CD4-positive, alpha-beta T cell (primary cell): Measurements from ENCODE around the gene PDE10A. TPM values are rescaled to one million over a fixed set of nuclear protein-coding genes. Genes with fewer than 3 reads are reported as not detected.

Experiments
- ATAC-seq: fragments of 200-7000 bp; cut with Tn5 transposase; one replicate; pipeline ENCODE4 v1.10.0; 2022; ENCODE audit warnings: mild to moderate bottlenecking; ENCODE audit not compliant: poor library complexity
- CTCF ChIA-PET: fragments of 350-600 bp; sonication (Branson Sonifier 250); formaldehyde crosslinking; loops from one replicate; lab custom pipeline; 2021; ENCODE audit warnings: antibody characterized with exemption, inconsistent platforms; lab: Charles Lee
- POLR2A ChIA-PET: fragments of 350-600 bp; sonication (Branson Sonifier 250); formaldehyde crosslinking; loops from one replicate; lab custom pipeline; 2021; ENCODE audit warnings: antibody characterized with exemption, inconsistent platforms; lab: Charles Lee
- DNase-seq, 14 experiments: peaks; one replicate each; pipeline ENCODE4 v3.0.0-alpha.2; 2013 to 2020; ENCODE audit warnings: mixed read lengths in 2 of 14
- H3K27ac ChIP-seq, 2 donors: one replicate each; pipeline versions ENCODE4 v1.5.1 to v1.7.0; 2013; ENCODE audit warnings: low read length in 2 of 2, low read depth in 1 of 2, mild to moderate bottlenecking in 1 of 2
- H3K27me3 ChIP-seq, 2 experiments: 1 replicate in 1 of 2; 2 replicates in 1 of 2; pipeline versions ENCODE4 v1.6.1 to v1.7.0; 2013; ENCODE audit warnings: low read length in 2 of 2, control low read depth in 1 of 2, mild to moderate bottlenecking in 1 of 2, moderate library complexity in 1 of 2; ENCODE audit not compliant: insufficient read depth in 2 of 2, control insufficient read depth in 1 of 2
- H3K36me3 ChIP-seq: one replicate; pipeline ENCODE4 v1.6.1; 2013; ENCODE audit warnings: low read length, control low read depth; ENCODE audit not compliant: insufficient read depth
- H3K4me1 ChIP-seq: one replicate; pipeline ENCODE4 v1.6.1; 2013; ENCODE audit warnings: low read length, control low read depth; ENCODE audit not compliant: insufficient read depth
- H3K4me3 ChIP-seq: one replicate; pipeline ENCODE4 v1.5.1; 2013; ENCODE audit warnings: mild to moderate bottlenecking, low read length, moderate library complexity
- H3K9me3 ChIP-seq, 2 experiments: 1 replicate in 1 of 2; 2 replicates in 1 of 2; pipeline versions ENCODE4 v1.6.1 to v1.7.0; 2013; ENCODE audit warnings: low read length in 2 of 2, mild to moderate bottlenecking in 2 of 2, control low read depth in 1 of 2, moderate library complexity in 1 of 2; ENCODE audit not compliant: control insufficient read depth in 1 of 2, insufficient read depth in 1 of 2
- H3K27ac Mint-ChIP-seq: one replicate; pipeline ENCODE4 v1.8.0; 2020; ENCODE audit warnings: mixed read lengths
- H3K27me3 Mint-ChIP-seq: one replicate; pipeline ENCODE4 v1.8.0; 2021; ENCODE audit warnings: mixed read lengths
- H3K36me3 Mint-ChIP-seq: one replicate; pipeline ENCODE4 v1.8.0; 2021; ENCODE audit warnings: low read depth, mixed read lengths
- H3K4me1 Mint-ChIP-seq: one replicate; pipeline ENCODE4 v1.8.0; 2021; ENCODE audit warnings: low read depth, mixed read lengths
- H3K4me3 Mint-ChIP-seq: one replicate; pipeline ENCODE4 v1.8.0; 2020; ENCODE audit warnings: mild to moderate bottlenecking, mixed read lengths
- H3K9me3 Mint-ChIP-seq: one replicate; pipeline ENCODE4 v1.8.0; 2020; ENCODE audit warnings: mixed read lengths
- intact Hi-C, 2 experiments: fragments of 100-400 bp; cut with DNase I in 1 of 2; cut with micrococcal nuclease in 1 of 2; formaldehyde crosslinking; loops; one replicate each; pipeline versions ENCODE4 v1.15.1 to v1.9.0; 2023 to 2025; cut with DNase I, micrococcal nuclease
- total RNA-seq, 174 experiments: library from RNA in 2 of 174; stranded (reverse) in 2 of 174; gene quantifications; one replicate each; pipeline ENCODE4 v1.2.3 and lab custom pipeline; 2021 to 2026
- TF ChIP-seq, protein P1 (sequence below): fragments of 200-600 bp; IDR thresholded peaks from one replicate; pipeline ENCODE4 v1.8.0; 2022; ENCODE audit warnings: antibody characterized with exemption, mild to moderate bottlenecking

The PDE10A gene
- total RNA-seq, 2 experiments from 2014 or later: not detected

- H3K27ac ChIP-seq: no peak overlapping the region
- no peaks in the 10 kb centered on the region for H3K36me3 ChIP-seq
- no peak overlapping the region for H3K4me3 ChIP-seq
- DNase-seq (no peak), ATAC-seq (no peak)
- Mint-ChIP-seq H3K9me3 (no peaks in the 10 kb centered on the region), H3K27ac (no peak overlapping the region), H3K4me3 (no peak overlapping the region), H3K27me3 (no peaks in the 10 kb centered on the region), H3K36me3 (no peaks in the 10 kb centered on the region), H3K4me1 (no peaks in the 10 kb centered on the region)
- H3K27me3 ChIP-seq: no peaks in the 10 kb centered on the region
- intact Hi-C loops: no loop called here
- CTCF ChIA-PET: no interaction called here
- TF ChIP-seq, protein P1, sequence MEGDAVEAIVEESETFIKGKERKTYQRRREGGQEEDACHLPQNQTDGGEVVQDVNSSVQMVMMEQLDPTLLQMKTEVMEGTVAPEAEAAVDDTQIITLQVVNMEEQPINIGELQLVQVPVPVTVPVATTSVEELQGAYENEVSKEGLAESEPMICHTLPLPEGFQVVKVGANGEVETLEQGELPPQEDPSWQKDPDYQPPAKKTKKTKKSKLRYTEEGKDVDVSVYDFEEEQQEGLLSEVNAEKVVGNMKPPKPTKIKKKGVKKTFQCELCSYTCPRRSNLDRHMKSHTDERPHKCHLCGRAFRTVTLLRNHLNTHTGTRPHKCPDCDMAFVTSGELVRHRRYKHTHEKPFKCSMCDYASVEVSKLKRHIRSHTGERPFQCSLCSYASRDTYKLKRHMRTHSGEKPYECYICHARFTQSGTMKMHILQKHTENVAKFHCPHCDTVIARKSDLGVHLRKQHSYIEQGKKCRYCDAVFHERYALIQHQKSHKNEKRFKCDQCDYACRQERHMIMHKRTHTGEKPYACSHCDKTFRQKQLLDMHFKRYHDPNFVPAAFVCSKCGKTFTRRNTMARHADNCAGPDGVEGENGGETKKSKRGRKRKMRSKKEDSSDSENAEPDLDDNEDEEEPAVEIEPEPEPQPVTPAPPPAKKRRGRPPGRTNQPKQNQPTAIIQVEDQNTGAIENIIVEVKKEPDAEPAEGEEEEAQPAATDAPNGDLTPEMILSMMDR: no peak
- no peaks in the 10 kb centered on the region for H3K9me3 ChIP-seq
- POLR2A ChIA-PET: no interaction called here
- no peaks in the 10 kb centered on the region for H3K4me1 ChIP-seq
Measured at GRCh38 chr6:165584541-165584940, 78.5 kb downstream of the PDE10A start.

- H3K27me3 ChIP-seq: no peaks in the 10 kb centered on the region
- CTCF ChIA-PET: no interaction called here
Measured at GRCh38 chr6:165581678-165582077, 81.4 kb downstream of the PDE10A start.

GRCh38 chr6:165580136-165580535, 82.9 kb downstream of the PDE10A start:
- CTCF ChIA-PET: no interaction called here
- Histone ChIP-seq H3K4me3 (no peak overlapping the region), H3K9me3 (peaks cover 0 to 11% of the 10 kb centered on the region in 2 experiments), H3K36me3 (no peaks in the 10 kb centered on the region), H3K27ac (no peak overlapping the region), H3K27me3 (no peaks in the 10 kb centered on the region), H3K4me1 (no peaks in the 10 kb centered on the region)
- DNase-seq (no peak), ATAC-seq (no peak)
- TF ChIP-seq, protein P1: no peak
- intact Hi-C loops: no loop called here
- H3K27ac Mint-ChIP-seq: no peak overlapping the region
- H3K4me1 Mint-ChIP-seq: no peaks in the 10 kb centered on the region
- no peaks in the 10 kb centered on the region for H3K9me3 Mint-ChIP-seq
- no peak overlapping the region for H3K4me3 Mint-ChIP-seq
- POLR2A ChIA-PET: no interaction called here
- no peaks in the 10 kb centered on the region for H3K27me3 Mint-ChIP-seq
- no peaks in the 10 kb centered on the region for H3K36me3 Mint-ChIP-seq

More at GRCh38 chr6:165581678-165582077, 81.4 kb downstream of the PDE10A start:
- Histone ChIP-seq H3K27ac (no peak overlapping the region), H3K4me1 (no peaks in the 10 kb centered on the region), H3K36me3 (no peaks in the 10 kb centered on the region), H3K9me3 (peaks cover 0 to 11% of the 10 kb centered on the region in 2 experiments), H3K4me3 (no peak overlapping the region)
- H3K27ac Mint-ChIP-seq: no peak overlapping the region
- no peak overlapping the region for H3K4me3 Mint-ChIP-seq
- H3K4me1 Mint-ChIP-seq: no peaks in the 10 kb centered on the region
- ATAC-seq (no peak), DNase-seq (no peak)
- intact Hi-C loops: no loop called here
- POLR2A ChIA-PET: no interaction called here
- H3K36me3 Mint-ChIP-seq: no peaks in the 10 kb centered on the region
- no peaks in the 10 kb centered on the region for H3K9me3 Mint-ChIP-seq
- TF ChIP-seq, protein P1: no peak
- no peaks in the 10 kb centered on the region for H3K27me3 Mint-ChIP-seq
